Adrenal gland (tissue), 5 donors: ENCODE measurements around the gene RALGPS1.

Experiments used
- POLR2A ChIP-seq, 2 donors: fragments of 450-650 bp; IDR thresholded peaks; one replicate each; pipeline ENCODE4 v1.6.1; 2017; ENCODE audit warnings: antibody characterized with exemption in 2 of 2, mild to moderate bottlenecking in 2 of 2, moderate library complexity in 1 of 2
- TF ChIP-seq, protein P1 (sequence below), 6 experiments: fragments of 450-650 bp in 4 of 6; fragments of 200-600 bp in 2 of 6; sonication (generic) in 1 of 6; IDR thresholded peaks; 1 replicate in 5 of 6; 2 replicates in 1 of 6; pipeline versions ENCODE4 v1.5.1 to v1.8.0; 2016 to 2021; ENCODE audit warnings: antibody characterized with exemption in 6 of 6, mild to moderate bottlenecking in 2 of 6, moderate library complexity in 1 of 6
- donor health status: DM: no; HTN: no; CAD: no.

DNA sequence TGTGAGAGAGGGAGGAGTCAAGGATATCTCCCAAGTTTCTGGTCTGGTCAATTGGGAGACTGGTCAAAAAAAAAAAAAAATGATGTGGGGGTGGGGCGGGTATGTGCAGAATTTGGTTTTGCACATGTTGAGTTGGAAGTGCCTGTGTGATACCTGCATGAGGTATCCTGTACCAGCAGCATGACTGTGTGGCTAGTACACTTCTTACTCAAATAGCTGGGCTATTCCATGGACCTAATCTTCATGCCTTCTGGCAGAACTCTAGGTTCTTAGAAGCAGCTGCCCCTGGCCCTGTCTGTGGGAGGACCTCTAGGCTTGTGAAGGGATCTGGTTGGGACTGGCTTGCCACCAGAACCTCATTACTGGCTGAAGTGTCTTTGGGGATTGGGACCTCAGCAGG is 93.5 kb downstream of the RALGPS1 start:
- TF ChIP-seq POLR2A (IDR thresholded peaks at IDR 0.05), result no peak
- TF ChIP-seq, protein P1, sequence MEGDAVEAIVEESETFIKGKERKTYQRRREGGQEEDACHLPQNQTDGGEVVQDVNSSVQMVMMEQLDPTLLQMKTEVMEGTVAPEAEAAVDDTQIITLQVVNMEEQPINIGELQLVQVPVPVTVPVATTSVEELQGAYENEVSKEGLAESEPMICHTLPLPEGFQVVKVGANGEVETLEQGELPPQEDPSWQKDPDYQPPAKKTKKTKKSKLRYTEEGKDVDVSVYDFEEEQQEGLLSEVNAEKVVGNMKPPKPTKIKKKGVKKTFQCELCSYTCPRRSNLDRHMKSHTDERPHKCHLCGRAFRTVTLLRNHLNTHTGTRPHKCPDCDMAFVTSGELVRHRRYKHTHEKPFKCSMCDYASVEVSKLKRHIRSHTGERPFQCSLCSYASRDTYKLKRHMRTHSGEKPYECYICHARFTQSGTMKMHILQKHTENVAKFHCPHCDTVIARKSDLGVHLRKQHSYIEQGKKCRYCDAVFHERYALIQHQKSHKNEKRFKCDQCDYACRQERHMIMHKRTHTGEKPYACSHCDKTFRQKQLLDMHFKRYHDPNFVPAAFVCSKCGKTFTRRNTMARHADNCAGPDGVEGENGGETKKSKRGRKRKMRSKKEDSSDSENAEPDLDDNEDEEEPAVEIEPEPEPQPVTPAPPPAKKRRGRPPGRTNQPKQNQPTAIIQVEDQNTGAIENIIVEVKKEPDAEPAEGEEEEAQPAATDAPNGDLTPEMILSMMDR (IDR thresholded peaks at IDR 0.05), result no peak
